Neural progenitor cell (in vitro differentiated cells): Measurements from ENCODE around the gene RNF2.

Experiments used
- EZH2 ChIP-seq: fragments of 200-600 bp; sonication (generic); IDR thresholded peaks from 2 replicates; pipeline ENCODE4 v1.6.1; 2017; ENCODE audit warnings: antibody characterized with exemption, mild to moderate bottlenecking, moderate library complexity
- EZH2phosphoT487 ChIP-seq: fragments of 200-600 bp; sonication (generic); IDR thresholded peaks from 2 replicates; pipeline ENCODE4 v1.6.1; 2017; ENCODE audit warnings: antibody characterized with exemption
- TF ChIP-seq, protein P1 (sequence below): fragments of 200-600 bp; sonication (generic); IDR thresholded peaks from 2 replicates; pipeline ENCODE4 v1.5.1; 2017; ENCODE audit warnings: antibody characterized with exemption, mild to moderate bottlenecking

DNA sequence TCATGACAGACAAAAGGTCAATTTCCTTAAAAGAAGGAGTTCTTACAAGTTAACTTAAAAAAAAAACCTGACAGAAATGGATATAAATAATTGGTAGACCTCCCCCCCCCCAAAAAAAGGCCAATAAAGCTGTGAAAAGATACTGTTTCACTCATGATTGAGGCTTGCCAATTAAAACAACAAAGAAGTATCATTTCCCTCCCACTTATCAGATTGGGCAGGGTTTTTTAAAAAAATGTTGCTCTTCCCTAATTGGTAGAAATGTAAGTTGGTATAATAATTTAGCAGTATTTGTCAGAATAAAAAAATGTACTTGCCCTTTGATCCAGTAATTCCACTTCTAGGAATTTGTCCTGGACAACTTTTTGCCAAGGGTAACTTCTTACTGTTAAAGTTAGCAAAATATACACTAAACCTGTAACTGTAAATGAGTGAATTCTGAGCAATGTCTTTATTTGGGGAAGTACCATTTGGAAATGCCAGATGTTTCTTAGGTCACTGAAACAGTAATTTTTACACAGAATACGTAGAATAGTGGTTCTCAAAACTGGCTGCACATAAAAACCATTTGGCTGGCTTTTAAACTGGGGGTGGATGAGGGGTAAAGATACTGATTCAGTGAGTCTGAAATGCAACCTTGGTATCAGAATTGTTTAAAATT is 17.5 kb downstream of the RNF2 start:
- TF ChIP-seq, protein P1, sequence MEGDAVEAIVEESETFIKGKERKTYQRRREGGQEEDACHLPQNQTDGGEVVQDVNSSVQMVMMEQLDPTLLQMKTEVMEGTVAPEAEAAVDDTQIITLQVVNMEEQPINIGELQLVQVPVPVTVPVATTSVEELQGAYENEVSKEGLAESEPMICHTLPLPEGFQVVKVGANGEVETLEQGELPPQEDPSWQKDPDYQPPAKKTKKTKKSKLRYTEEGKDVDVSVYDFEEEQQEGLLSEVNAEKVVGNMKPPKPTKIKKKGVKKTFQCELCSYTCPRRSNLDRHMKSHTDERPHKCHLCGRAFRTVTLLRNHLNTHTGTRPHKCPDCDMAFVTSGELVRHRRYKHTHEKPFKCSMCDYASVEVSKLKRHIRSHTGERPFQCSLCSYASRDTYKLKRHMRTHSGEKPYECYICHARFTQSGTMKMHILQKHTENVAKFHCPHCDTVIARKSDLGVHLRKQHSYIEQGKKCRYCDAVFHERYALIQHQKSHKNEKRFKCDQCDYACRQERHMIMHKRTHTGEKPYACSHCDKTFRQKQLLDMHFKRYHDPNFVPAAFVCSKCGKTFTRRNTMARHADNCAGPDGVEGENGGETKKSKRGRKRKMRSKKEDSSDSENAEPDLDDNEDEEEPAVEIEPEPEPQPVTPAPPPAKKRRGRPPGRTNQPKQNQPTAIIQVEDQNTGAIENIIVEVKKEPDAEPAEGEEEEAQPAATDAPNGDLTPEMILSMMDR, result no peak
- TF ChIP-seq EZH2phosphoT487 (no peak), EZH2 (no peak)
